ENCODE results near the gene TREML2.

DNA sequence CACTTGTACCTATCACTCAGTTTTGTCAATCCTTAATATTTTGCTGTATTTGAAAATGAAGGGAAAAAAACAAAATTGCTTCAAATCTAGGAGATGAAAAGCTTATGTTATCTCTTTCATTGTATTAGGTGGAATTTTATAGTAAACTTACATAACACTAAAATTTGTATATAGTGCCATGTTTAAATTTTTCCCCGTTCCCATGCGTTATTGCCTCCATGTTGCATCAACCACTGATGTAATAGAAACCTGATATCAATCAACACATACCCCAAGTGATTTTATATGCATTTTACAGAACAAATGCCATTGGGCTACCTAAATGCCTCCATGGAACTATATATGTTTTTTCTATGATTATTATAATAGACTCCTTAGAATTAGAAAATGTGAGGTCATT is 23.3 kb downstream of the TREML2 start:
- TF ChIP-seq, protein P1, sequence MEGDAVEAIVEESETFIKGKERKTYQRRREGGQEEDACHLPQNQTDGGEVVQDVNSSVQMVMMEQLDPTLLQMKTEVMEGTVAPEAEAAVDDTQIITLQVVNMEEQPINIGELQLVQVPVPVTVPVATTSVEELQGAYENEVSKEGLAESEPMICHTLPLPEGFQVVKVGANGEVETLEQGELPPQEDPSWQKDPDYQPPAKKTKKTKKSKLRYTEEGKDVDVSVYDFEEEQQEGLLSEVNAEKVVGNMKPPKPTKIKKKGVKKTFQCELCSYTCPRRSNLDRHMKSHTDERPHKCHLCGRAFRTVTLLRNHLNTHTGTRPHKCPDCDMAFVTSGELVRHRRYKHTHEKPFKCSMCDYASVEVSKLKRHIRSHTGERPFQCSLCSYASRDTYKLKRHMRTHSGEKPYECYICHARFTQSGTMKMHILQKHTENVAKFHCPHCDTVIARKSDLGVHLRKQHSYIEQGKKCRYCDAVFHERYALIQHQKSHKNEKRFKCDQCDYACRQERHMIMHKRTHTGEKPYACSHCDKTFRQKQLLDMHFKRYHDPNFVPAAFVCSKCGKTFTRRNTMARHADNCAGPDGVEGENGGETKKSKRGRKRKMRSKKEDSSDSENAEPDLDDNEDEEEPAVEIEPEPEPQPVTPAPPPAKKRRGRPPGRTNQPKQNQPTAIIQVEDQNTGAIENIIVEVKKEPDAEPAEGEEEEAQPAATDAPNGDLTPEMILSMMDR (IDR thresholded peaks at IDR 0.05; ENCODE audit: low read length) = no peak
- TF ChIP-seq EZH2 (IDR thresholded peaks at IDR 0.05; ENCODE audit: borderline replicate concordance, low read length) = no peak
